K562 (cell line): ENCODE measurements around the gene PRSS21. TPM values are rescaled to one million over a fixed set of nuclear protein-coding genes. Genes with fewer than 3 reads are reported as not detected.
A peak's percentile ranks its signal among the peaks of the same experiment; 100 is the strongest.

ENCODE experiments used
- ATAC-seq: fragments of 200-7000 bp; cut with Tn5 transposase; 3 replicates; pipeline ENCODE4 v1.9.1; 2020; ENCODE audit warnings: moderate library complexity
- BruUV-seq: library from RNA; stranded (reverse); fragments of 400-500 nt; replicated peaks from 2 replicates; lab custom pipeline; 2021; lab: Mats Ljungman, UMichigan
- CTCF ChIA-PET: fragments of 300-600 bp; formaldehyde crosslinking; extraction: SDS; loops from one replicate; lab custom pipeline; 2021; ENCODE audit warnings: low intra/inter-chr PET ratio; lab: Yijun Ruan, JAX
- POLR2A ChIA-PET: fragments of 300-600, 350-650 bp; sonication (Branson Sonifier 250); formaldehyde crosslinking; extraction: SDS; loops from one replicate; lab custom pipeline; 2021; ENCODE audit warnings: antibody characterized with exemption, inconsistent platforms; lab: Yijun Ruan, JAX
- DNase-seq, 4 experiments: peaks; one replicate each; pipeline versions ENCODE4 v3.0.0 to v3.0.0-alpha.2; 2011 to 2018; ENCODE audit warnings: low spot score in 3 of 4, mixed read lengths in 3 of 4; ENCODE audit errors: extremely low read depth in 1 of 4
- FAIRE-seq: peaks from 2 replicates; lab custom pipeline; 2011; peaks lifted over from hg19 to GRCh38; lab: Jason Lieb, UNC
- H2AFZ ChIP-seq: 2 replicates; pipeline ENCODE4 v1.6.0; 2011; ENCODE audit warnings: low read depth, low read length, control low read depth, inconsistent platforms
- H3K27ac ChIP-seq: fragments of 200-600 bp; 3 replicates; pipeline ENCODE4 v1.8.0; 2011; ENCODE audit warnings: low read depth, mild to moderate bottlenecking, control low read depth, inconsistent platforms, low read length, moderate library complexity, mixed read lengths; ENCODE audit errors: extremely low read depth
- H3K27me3 ChIP-seq, 2 experiments: fragments of 300-600 bp in 1 of 2; 2 replicates in 1 of 2; 3 replicates in 1 of 2; pipeline versions ENCODE4 v1.6.0 to v1.8.0; 2011; ENCODE audit warnings: inconsistent platforms in 2 of 2, low read length in 2 of 2, mild to moderate bottlenecking in 1 of 2, mixed read lengths in 1 of 2, moderate library complexity in 1 of 2; ENCODE audit not compliant: control insufficient read depth in 2 of 2, insufficient read depth in 2 of 2
- H3K36me3 ChIP-seq: fragments of 300-600 bp; 3 replicates; pipeline ENCODE4 v1.8.0; 2011; ENCODE audit warnings: mild to moderate bottlenecking, low read length, inconsistent platforms; ENCODE audit not compliant: control insufficient read depth, insufficient read depth
- H3K4me1 ChIP-seq, 2 experiments: fragments of 200-600 bp in 1 of 2; replicated peaks in 1 of 2; 2 replicates in 1 of 2; 3 replicates in 1 of 2; pipeline versions ENCODE4 v1.5.1 to v1.8.0; 2011; ENCODE audit warnings: inconsistent platforms in 2 of 2, low read length in 2 of 2, mild to moderate bottlenecking in 1 of 2, mixed read lengths in 1 of 2, moderate library complexity in 1 of 2; ENCODE audit not compliant: control insufficient read depth in 2 of 2, insufficient read depth in 2 of 2
- H3K4me2 ChIP-seq: 2 replicates; pipeline ENCODE4 v1.6.1; 2011; ENCODE audit warnings: low read length, control low read depth, inconsistent platforms, mixed read lengths; ENCODE audit not compliant: insufficient read depth
- H3K4me3 ChIP-seq: fragments of 200-600 bp; sonication (generic), shearing (Covaris generic); 2 replicates; pipeline ENCODE4 v1.5.1; 2016; ENCODE audit warnings: control low read depth, inconsistent platforms
- H3K79me2 ChIP-seq: fragments of 200-600 bp; 3 replicates; pipeline ENCODE4 v1.8.0; 2011; ENCODE audit warnings: low read length, inconsistent platforms; ENCODE audit not compliant: control insufficient read depth, insufficient read depth
- H3K9ac ChIP-seq, 2 experiments: 2 replicates each; pipeline versions ENCODE4 v1.6.0 to v1.6.1; 2011; ENCODE audit warnings: low read depth in 2 of 2, low read length in 2 of 2, control low read depth in 1 of 2, inconsistent platforms in 1 of 2, mild to moderate bottlenecking in 1 of 2, mixed read lengths in 1 of 2; ENCODE audit not compliant: insufficient read depth in 1 of 2
- H3K9me1 ChIP-seq: one replicate; pipeline ENCODE4 v1.6.0; 2011; ENCODE audit warnings: inconsistent platforms, mild to moderate bottlenecking, low read length, moderate library complexity; ENCODE audit not compliant: control insufficient read depth, insufficient read depth
- H3K9me3 ChIP-seq: replicated peaks from 2 replicates; pipeline ENCODE4 v1.5.1; 2011; ENCODE audit warnings: low read depth, low read length, inconsistent platforms; ENCODE audit not compliant: control insufficient read depth, insufficient read depth
- H4K20me1 ChIP-seq: replicated peaks from 2 replicates; pipeline ENCODE4 v1.6.1; 2011; ENCODE audit warnings: low read length, inconsistent platforms, mixed read lengths; ENCODE audit not compliant: control insufficient read depth, insufficient read depth
- KAT8 ChIP-seq: fragments of 450-650 bp; IDR thresholded peaks from 2 replicates; pipeline ENCODE4 v1.6.1; 2016; ENCODE audit warnings: low read depth, mild to moderate bottlenecking
- NR1H2 ChIP-seq: sonication (generic); formaldehyde crosslinking; IDR thresholded peaks from 2 replicates; pipeline ENCODE4 v1.4.0; 2020; ENCODE audit warnings: mild to moderate bottlenecking, missing genetic modification reagents
- RFX1 ChIP-seq: fragments of 450-650 bp; IDR thresholded peaks from 2 replicates; pipeline ENCODE4 v1.6.1; 2016; ENCODE audit warnings: mild to moderate bottlenecking, moderate library complexity
- SLC30A9 ChIP-seq: fragments of 250-450 bp; sonication (Bioruptor Pico); IDR thresholded peaks from 2 replicates; pipeline ENCODE4 v1.8.0; 2022; ENCODE audit warnings: mild to moderate bottlenecking, moderate library complexity
- WGBS: fragments of 100-300 bp; shearing (Covaris generic); methylation state at CpG from one replicate; pipeline ENCODE4 v1.1.6; 2016; ENCODE audit warnings: low coverage, mixed read lengths; ENCODE audit not compliant: insufficient coverage; ENCODE audit errors: missing lambda C conversion rate; 5-methylcytosine and 5-hydroxymethylcytosine counted together
- in situ Hi-C: fragments of 300-500 bp; cut with MboI; formaldehyde crosslinking; loops from 4 replicates; pipeline ENCODE4 v1.15.0; 2018; ENCODE audit warnings: inconsistent platforms, mixed read lengths
- intact Hi-C: fragments of 100-400 bp; cut with micrococcal nuclease; formaldehyde crosslinking; loops from 2 replicates; pipeline ENCODE4 v1.14.2; 2022
- polyA plus RNA-seq, 8 experiments: library from polyadenylated mRNA; depleted of rRNA in 4 of 8; stranded (reverse) in 5 of 8; unstranded in 3 of 8; fragments of >200 nt; fragmentation: Nextera tagmentation in 2 of 8; fragmentation: Illumina TruSeq in 1 of 8; extraction: Ambion mirVana in 2 of 8; extraction: Trizol in 1 of 8; gene quantifications; 2 replicates each; pipeline versions ENCODE4 v1.2.1 to v1.2.3, GENCODE V29; 2011 to 2014; ENCODE audit warnings: inconsistent platforms in 1 of 8, missing spikeins in 1 of 8
- total RNA-seq, 7 experiments: library from RNA; depleted of rRNA in 6 of 7; stranded (reverse); fragments of >200 nt in 6 of 7; fragmentation: Illumina TruSeq in 2 of 7; extraction: Trizol in 2 of 7; gene quantifications; 2 replicates each; pipeline versions ENCODE4 v1.2.1 to v1.2.3, GENCODE V29; 2011 to 2021; ENCODE audit warnings: low replicate concordance in 1 of 7

PRSS21 gene
- total and polyA plus RNA-seq, 9 of the 15 experiments (the other 6 are each of a cell fraction or from before 2014, with no cell fraction given), result 12.1 to 121 (median 61.3) TPM

DNA sequence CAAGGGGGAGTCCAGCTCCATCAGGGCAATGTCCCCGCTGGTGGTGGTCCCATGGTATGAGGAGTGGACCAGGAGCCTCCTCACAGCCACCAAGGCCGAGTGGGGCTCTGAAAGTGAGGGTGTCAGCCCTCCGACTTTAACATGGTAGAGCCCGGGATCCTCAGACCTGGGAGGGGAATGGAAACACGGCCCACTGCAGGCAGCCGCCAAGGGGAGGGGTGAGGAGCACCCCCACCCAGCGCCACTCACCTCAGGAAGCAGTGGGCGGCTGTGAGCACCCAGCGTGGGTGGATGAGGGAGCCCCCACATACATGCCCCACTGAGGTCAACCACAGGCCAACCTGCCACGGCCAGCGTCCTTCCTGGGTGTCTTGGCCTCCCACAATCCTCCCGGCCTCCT lies 23.9 kb downstream of the PRSS21 start (continued):
- TF ChIP-seq NR1H2 (CRISPR knock-in tag), result no peak
- TF ChIP-seq SLC30A9 (CRISPR knock-in tag), result no peak

DNA sequence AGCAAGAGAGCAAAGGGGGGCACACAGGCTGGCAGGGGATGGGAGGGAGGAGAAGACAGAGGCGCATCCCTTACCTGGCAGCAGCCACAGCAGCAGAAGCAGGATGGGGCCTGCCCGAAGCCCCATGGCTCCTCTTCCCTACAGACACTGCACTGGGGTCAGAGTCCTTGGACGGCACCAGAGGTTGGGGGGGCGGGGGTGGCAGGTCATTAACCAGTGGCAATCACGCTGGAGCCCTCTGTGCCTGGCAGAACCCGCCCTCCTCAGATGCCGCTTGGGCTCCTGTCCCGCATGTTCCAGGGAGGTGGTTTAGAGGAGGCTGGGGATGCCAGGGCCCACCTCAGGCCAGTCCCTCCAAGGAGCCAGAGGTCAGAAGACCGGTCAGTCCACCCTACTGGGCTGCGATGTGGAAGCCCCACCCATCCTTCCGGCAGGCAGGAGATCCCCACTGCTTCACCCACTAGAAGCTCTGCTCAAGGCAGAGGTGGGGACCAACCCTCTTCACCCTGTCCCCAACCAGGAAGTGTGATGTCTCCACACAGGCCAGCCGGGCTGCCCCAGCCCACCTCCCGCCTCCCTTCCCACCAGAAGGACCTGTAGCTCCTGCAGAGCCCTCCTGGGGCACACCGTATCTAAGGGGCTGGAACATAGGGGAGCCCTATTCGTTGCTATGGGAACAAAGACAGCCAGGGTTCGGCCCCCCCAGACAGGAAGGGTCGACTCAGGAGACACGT lies 24.7 kb downstream of the PRSS21 start:
- no peak for DNase-seq
- no peaks in the 10 kb centered on the region for H3K79me2 ChIP-seq
- H3K9me3 ChIP-seq, result no peaks in the 10 kb centered on the region
- H3K27me3 ChIP-seq, result peaks cover 0 to 15% of the 10 kb centered on the region in 2 experiments; a peak in 1 of 5 replicates
- peaks cover 3 to 34% of the 10 kb centered on the region in 2 experiments; a peak in 3 of 5 replicates for H3K4me1 ChIP-seq
- no peaks in the 10 kb centered on the region for H3K36me3 ChIP-seq
- H3K4me3 ChIP-seq, result peak overlapping the region; percentile 12; the same call in 1 of the 2 replicates
- H4K20me1 ChIP-seq, result no peaks in the 10 kb centered on the region; the same call in 1 of the 2 replicates
- H3K9me1 ChIP-seq, result no peaks in the 10 kb centered on the region
- no peak overlapping the region for H3K9ac ChIP-seq
- WGBS, result 51% methylated on average over 16 of the region's 18 CpGs
- TF ChIP-seq RFX1 (peak; percentile 72), KAT8 (no peak)
- no peak overlapping the region for H3K27ac ChIP-seq
- in situ Hi-C loops (no loop called here), intact Hi-C loops (loop anchor here (1.0 kb wide), 1 partner anchor 27 kb away; no protein-coding TSS in a partner anchor)
- H3K4me2 ChIP-seq, result peak overlapping the region; percentile 63; the same call in 1 of the 2 replicates
- ChIA-PET CTCF (interaction anchor here (0.7 kb wide), 1 partner anchor 27 kb away, joined by 4 read pairs; no protein-coding TSS in a partner anchor), POLR2A (interaction anchor here (0.6 kb wide), 1 partner anchor 169 kb away, joined by 3 read pairs; no protein-coding TSS in a partner anchor)
- peak overlapping the region; percentile 91 for H2AFZ ChIP-seq
- ATAC-seq, result no peak
- no peak for FAIRE-seq
- BruUV-seq, result no TSS peak
